OCI-LY7 (cell line): Measurements from ENCODE around the gene CHADL. TPM values are rescaled to one million over a fixed set of nuclear protein-coding genes. Genes with fewer than 3 reads are reported as not detected.

Experiments
- BruUV-seq: library from RNA; stranded (reverse); fragments of 400-500 nt; replicated peaks from 2 replicates; lab custom pipeline; 2021; lab: Mats Ljungman, UMichigan
- CTCF ChIA-PET: fragments of 300-600 bp; sonication (Branson Sonifier 250); formaldehyde crosslinking; loops from one replicate; lab custom pipeline; 2022; ENCODE audit warnings: antibody characterized with exemption; ENCODE audit not compliant: unreplicated experiment; lab: Charles Lee
- POLR2A ChIA-PET: fragments of 300-600 bp; sonication (Branson Sonifier 250); formaldehyde crosslinking; loops from one replicate; lab custom pipeline; 2022; ENCODE audit warnings: antibody characterized with exemption; lab: Charles Lee
- DNase-seq: peaks from one replicate; pipeline ENCODE4 v3.0.0-alpha.2; 2015; ENCODE audit warnings: low spot score
- H2AFZ ChIP-seq: fragments of 200-600 bp; sonication (generic), shearing (Covaris generic); 2 replicates; pipeline ENCODE4 v1.6.1; 2014; ENCODE audit warnings: mild to moderate bottlenecking, antibody characterized with exemption, low read length, moderate library complexity
- H3K27ac ChIP-seq: fragments of 200-600 bp; sonication (generic); 2 replicates; pipeline ENCODE4 v1.5.1; 2014; ENCODE audit warnings: mixed run types, low read depth, mild to moderate bottlenecking, moderate library complexity, low read length, inconsistent platforms; ENCODE audit not compliant: poor library complexity, severe bottlenecking
- H3K36me3 ChIP-seq: fragments of 200-600 bp; sonication (generic); 2 replicates; pipeline ENCODE4 v1.6.1; 2014; ENCODE audit warnings: mild to moderate bottlenecking, antibody characterized with exemption, low read length, moderate library complexity, mixed read lengths; ENCODE audit not compliant: insufficient read depth
- H3K4me1 ChIP-seq: fragments of 200-600 bp; sonication (generic); 2 replicates; pipeline ENCODE4 v1.5.1; 2014; ENCODE audit warnings: mild to moderate bottlenecking, low read length; ENCODE audit not compliant: insufficient read depth, poor library complexity, severe bottlenecking
- H3K4me2 ChIP-seq: fragments of 200-600 bp; sonication (generic); 2 replicates; pipeline ENCODE4 v1.6.1; 2014; ENCODE audit warnings: mild to moderate bottlenecking, low read length
- H3K4me3 ChIP-seq: fragments of 200-600 bp; sonication (generic); 2 replicates; pipeline ENCODE4 v1.5.1; 2014; ENCODE audit warnings: mild to moderate bottlenecking, low read depth, low read length; ENCODE audit not compliant: poor library complexity, severe bottlenecking
- H3K79me2 ChIP-seq: fragments of 200-600 bp; sonication (generic); 2 replicates; pipeline ENCODE4 v1.6.1; 2016; ENCODE audit warnings: low read depth, mild to moderate bottlenecking, low read length, moderate library complexity, mixed read lengths; ENCODE audit not compliant: insufficient read depth
- H3K9me2 ChIP-seq: fragments of 200-600 bp; sonication (generic); 2 replicates; pipeline ENCODE4 v1.6.1; 2016; ENCODE audit warnings: mild to moderate bottlenecking, low read length, mixed read lengths; ENCODE audit not compliant: insufficient read depth
- H3K9me3 ChIP-seq: fragments of 200-600 bp; sonication (generic); 2 replicates; pipeline ENCODE4 v1.6.1; 2014; ENCODE audit warnings: mild to moderate bottlenecking, mixed run types, low read length, mixed read lengths
- H4K20me1 ChIP-seq: fragments of 200-600 bp; sonication (generic); 2 replicates; pipeline ENCODE4 v1.6.1; 2014; ENCODE audit warnings: mild to moderate bottlenecking, antibody characterized with exemption, low read length, moderate library complexity, mixed read lengths; ENCODE audit not compliant: insufficient read depth
- CTCF ChIP-seq: fragments of 200-600 bp; sonication (generic); conservative IDR thresholded peaks from 2 replicates; pipeline ENCODE4 v1.5.1; 2014; ENCODE audit warnings: mild to moderate bottlenecking, antibody characterized with exemption, low read length, moderate library complexity, mixed read lengths
- EZH2phosphoT487 ChIP-seq: fragments of 200-600 bp; sonication (generic); IDR thresholded peaks from 2 replicates; pipeline ENCODE4 v1.6.1; 2018; ENCODE audit warnings: low read depth, borderline replicate concordance, mild to moderate bottlenecking, mixed run types, antibody characterized with exemption, low read length, moderate library complexity, mixed read lengths
- intact Hi-C: fragments of 100-400 bp; cut with micrococcal nuclease; formaldehyde crosslinking; loops from one replicate; pipeline ENCODE4 v1.10.0; 2022; ENCODE audit not compliant: unreplicated experiment
- total RNA-seq, 2 experiments: library from RNA; depleted of rRNA in 1 of 2; stranded (reverse); fragments of >200 nt in 1 of 2; shearing (Covaris generic) in 1 of 2; gene quantifications; 2 replicates each; pipeline ENCODE4 v1.2.3, GENCODE V29; 2014 to 2022

CHADL gene
- total RNA-seq, 2 experiments from 2014 or later: 0.42 to 0.60 TPM

GRCh38 chr22:41241133-41241676 is 474 bp upstream of the CHADL start:
- H3K9me2 ChIP-seq: no peaks in the 10 kb centered on the region
- intact Hi-C loops: no loop called here
- peaks cover 9% of the 10 kb centered on the region for H3K4me1 ChIP-seq
- TF ChIP-seq CTCF (no peak), EZH2phosphoT487 (no peak)
- no peak overlapping the region for H3K4me2 ChIP-seq
- H4K20me1 ChIP-seq: no peaks in the 10 kb centered on the region
- no peak overlapping the region for H3K4me3 ChIP-seq
- H3K79me2 ChIP-seq: no peaks in the 10 kb centered on the region
- H3K27ac ChIP-seq: no peak overlapping the region
- no TSS peak for BruUV-seq
- ChIA-PET CTCF (no interaction called here), POLR2A (no interaction called here)
- no peak for DNase-seq
- no peaks in the 10 kb centered on the region for H3K9me3 ChIP-seq
- H2AFZ ChIP-seq: no peak overlapping the region
- H3K36me3 ChIP-seq: peaks cover 10% of the 10 kb centered on the region

- no TSS peak for BruUV-seq
- DNase-seq: no peak
- CTCF ChIA-PET: no interaction called here
- no peak overlapping the region for H3K4me3 ChIP-seq
- H3K36me3 ChIP-seq: no peaks in the 10 kb centered on the region
- POLR2A ChIA-PET: no interaction called here
- TF ChIP-seq CTCF (no peak), EZH2phosphoT487 (no peak)
- no peaks in the 10 kb centered on the region for H3K79me2 ChIP-seq
- no peak overlapping the region for H2AFZ ChIP-seq
- peaks cover 9% of the 10 kb centered on the region for H3K4me1 ChIP-seq
- H3K9me2 ChIP-seq: no peaks in the 10 kb centered on the region
- no peak overlapping the region for H3K4me2 ChIP-seq
- no peak overlapping the region for H3K27ac ChIP-seq
- intact Hi-C loops: no loop called here
- no peaks in the 10 kb centered on the region for H4K20me1 ChIP-seq
- no peaks in the 10 kb centered on the region for H3K9me3 ChIP-seq
These were observed 1.1 kb downstream of the CHADL start for GRCh38 chr22:41239443-41240128.
